Measurements from ENCODE around the gene SAPCD2.

SAPCD2 gene

GRCh38 chr9:137106662-137107250 lies 36.4 kb upstream of the SAPCD2 start:
- TF ChIP-seq ZNF274 (IDR thresholded peaks at IDR 0.05; ENCODE audit: low read depth, low read length) = no peak
- no peak for TF ChIP-seq YY1 (IDR thresholded peaks at IDR 0.05; ENCODE audit: insufficient read depth, insufficient read length)
- TF ChIP-seq SUZ12 (IDR thresholded peaks at IDR 0.05; ENCODE audit: extremely low read depth, insufficient read depth, insufficient read length) = no peak
- H3K27me3 ChIP-seq (ENCODE audit: insufficient read depth, insufficient read length) = no peaks in the 10 kb centered on the region
- H3K9me3 ChIP-seq (ENCODE audit: insufficient read depth, low read length) = peaks cover 18% of the 10 kb centered on the region
- no peak overlapping the region for H3K4me3 ChIP-seq (ENCODE audit: insufficient read length, low read depth)
- peaks cover 3% of the 10 kb centered on the region for H3K4me1 ChIP-seq (ENCODE audit: insufficient read depth, insufficient read length)
- no peak for DNase-seq (ENCODE audit: low read depth, low spot score)
- H3K36me3 ChIP-seq (ENCODE audit: insufficient read depth, insufficient read length, low read length) = peaks cover 92% of the 10 kb centered on the region
- H3K9ac ChIP-seq (ENCODE audit: insufficient read length, low read depth) = no peak overlapping the region

GRCh38 chr9:137105814-137106661 lies 35.7 kb upstream of the SAPCD2 start:
- TF ChIP-seq YY1 (IDR thresholded peaks at IDR 0.05; ENCODE audit: insufficient read depth, insufficient read length) = no peak
- TF ChIP-seq ZNF274 (IDR thresholded peaks at IDR 0.05; ENCODE audit: low read depth, low read length) = no peak
- TF ChIP-seq SUZ12 (IDR thresholded peaks at IDR 0.05; ENCODE audit: extremely low read depth, insufficient read depth, insufficient read length) = no peak
- peaks cover 3% of the 10 kb centered on the region for H3K4me1 ChIP-seq (ENCODE audit: insufficient read depth, insufficient read length)
- H3K36me3 ChIP-seq (ENCODE audit: insufficient read depth, insufficient read length, low read length) = peaks cover 94% of the 10 kb centered on the region

GRCh38 chr9:137103206-137103999 lies 33.0 kb upstream of the SAPCD2 start:
- Histone ChIP-seq H3K4me3 (ENCODE audit: insufficient read length, low read depth) (no peak overlapping the region), H3K4me1 (ENCODE audit: insufficient read depth, insufficient read length) (peaks cover 2% of the 10 kb centered on the region), H3K27me3 (ENCODE audit: insufficient read depth, insufficient read length) (no peaks in the 10 kb centered on the region), H3K36me3 (ENCODE audit: insufficient read depth, insufficient read length, low read length) (peaks cover 92% of the 10 kb centered on the region), H3K9ac (ENCODE audit: insufficient read length, low read depth) (no peak overlapping the region), H3K9me3 (ENCODE audit: insufficient read depth, low read length) (peaks cover 23% of the 10 kb centered on the region)
- no peak for TF ChIP-seq SUZ12 (IDR thresholded peaks at IDR 0.05; ENCODE audit: extremely low read depth, insufficient read depth, insufficient read length)
- TF ChIP-seq ZNF274 (IDR thresholded peaks at IDR 0.05; ENCODE audit: low read depth, low read length) = no peak
- no peak for TF ChIP-seq YY1 (IDR thresholded peaks at IDR 0.05; ENCODE audit: insufficient read depth, insufficient read length)
- no peak for DNase-seq (ENCODE audit: low read depth, low spot score)

More at GRCh38 chr9:137105814-137106661, 35.7 kb upstream of the SAPCD2 start:
- Histone ChIP-seq H3K9ac (ENCODE audit: insufficient read length, low read depth) (no peak overlapping the region), H3K4me3 (ENCODE audit: insufficient read length, low read depth) (no peak overlapping the region), H3K9me3 (ENCODE audit: insufficient read depth, low read length) (peaks cover 23% of the 10 kb centered on the region), H3K27me3 (ENCODE audit: insufficient read depth, insufficient read length) (no peaks in the 10 kb centered on the region)
- DNase-seq (ENCODE audit: low read depth, low spot score) = no peak

- Histone ChIP-seq H3K4me1 (ENCODE audit: insufficient read depth, insufficient read length) (peaks cover 2% of the 10 kb centered on the region), H3K36me3 (ENCODE audit: insufficient read depth, insufficient read length, low read length) (peaks cover 77% of the 10 kb centered on the region), H3K9ac (ENCODE audit: insufficient read length, low read depth) (no peak overlapping the region), H3K4me3 (ENCODE audit: insufficient read length, low read depth) (no peak overlapping the region), H3K9me3 (ENCODE audit: insufficient read depth, low read length) (peaks cover 23% of the 10 kb centered on the region), H3K27me3 (ENCODE audit: insufficient read depth, insufficient read length) (no peaks in the 10 kb centered on the region)
- no peak for TF ChIP-seq ZNF274 (IDR thresholded peaks at IDR 0.05; ENCODE audit: low read depth, low read length)
- no peak for DNase-seq (ENCODE audit: low read depth, low spot score)
These were observed 28.9 kb upstream of the SAPCD2 start for GRCh38 chr9:137099231-137099630.

GRCh38 chr9:137097761-137098462 lies 27.6 kb upstream of the SAPCD2 start:
- H3K9ac ChIP-seq (ENCODE audit: insufficient read length, low read depth) = no peak overlapping the region
- no peak for DNase-seq (ENCODE audit: low read depth, low spot score)
- TF ChIP-seq ZNF274 (IDR thresholded peaks at IDR 0.05; ENCODE audit: low read depth, low read length) (no peak), SUZ12 (IDR thresholded peaks at IDR 0.05; ENCODE audit: extremely low read depth, insufficient read depth, insufficient read length) (no peak), YY1 (IDR thresholded peaks at IDR 0.05; ENCODE audit: insufficient read depth, insufficient read length) (no peak)
- peaks cover 2% of the 10 kb centered on the region for H3K4me1 ChIP-seq (ENCODE audit: insufficient read depth, insufficient read length)
- no peak overlapping the region for H3K4me3 ChIP-seq (ENCODE audit: insufficient read length, low read depth)
- no peaks in the 10 kb centered on the region for H3K27me3 ChIP-seq (ENCODE audit: insufficient read depth, insufficient read length)
- peaks cover 16% of the 10 kb centered on the region for H3K9me3 ChIP-seq (ENCODE audit: insufficient read depth, low read length)
- H3K36me3 ChIP-seq (ENCODE audit: insufficient read depth, insufficient read length, low read length) = peaks cover 67% of the 10 kb centered on the region

GRCh38 chr9:137096785-137097546 lies 26.6 kb upstream of the SAPCD2 start:
- no peak overlapping the region for H3K4me3 ChIP-seq (ENCODE audit: insufficient read length, low read depth)
- H3K27me3 ChIP-seq (ENCODE audit: insufficient read depth, insufficient read length) = no peaks in the 10 kb centered on the region
- no peak for TF ChIP-seq SUZ12 (IDR thresholded peaks at IDR 0.05; ENCODE audit: extremely low read depth, insufficient read depth, insufficient read length)
- TF ChIP-seq ZNF274 (IDR thresholded peaks at IDR 0.05; ENCODE audit: low read depth, low read length) = no peak
- no peak for TF ChIP-seq YY1 (IDR thresholded peaks at IDR 0.05; ENCODE audit: insufficient read depth, insufficient read length)
- H3K36me3 ChIP-seq (ENCODE audit: insufficient read depth, insufficient read length, low read length) = peaks cover 65% of the 10 kb centered on the region
- no peak overlapping the region for H3K9ac ChIP-seq (ENCODE audit: insufficient read length, low read depth)
- no peak for DNase-seq (ENCODE audit: low read depth, low spot score)
- H3K4me1 ChIP-seq (ENCODE audit: insufficient read depth, insufficient read length) = peaks cover 2% of the 10 kb centered on the region
- peaks cover 7% of the 10 kb centered on the region for H3K9me3 ChIP-seq (ENCODE audit: insufficient read depth, low read length)

Measured in NT2/D1 (cell line).